IMR-90 (cell line): ENCODE measurements around the gene GABRP.

Source experiments
- RCOR1 ChIP-seq: IDR thresholded peaks from 2 replicates; pipeline ENCODE4 v1.6.1; 2012; ENCODE audit warnings: mild to moderate bottlenecking, low read length, improper control_type of control experiment; ENCODE audit not compliant: insufficient replicate concordance
- SMC3 ChIP-seq: fragments of 150-350 bp; IDR thresholded peaks from 2 replicates; pipeline ENCODE4 v1.6.1; 2016; ENCODE audit warnings: low read depth, mild to moderate bottlenecking, antibody characterized with exemption, low read length, moderate library complexity
- TF ChIP-seq, protein P1 (sequence below): conservative IDR thresholded peaks from 2 replicates; pipeline ENCODE4 v1.5.1; 2012; ENCODE audit warnings: mild to moderate bottlenecking, low read depth, low read length, improper control_type of control experiment

DNA sequence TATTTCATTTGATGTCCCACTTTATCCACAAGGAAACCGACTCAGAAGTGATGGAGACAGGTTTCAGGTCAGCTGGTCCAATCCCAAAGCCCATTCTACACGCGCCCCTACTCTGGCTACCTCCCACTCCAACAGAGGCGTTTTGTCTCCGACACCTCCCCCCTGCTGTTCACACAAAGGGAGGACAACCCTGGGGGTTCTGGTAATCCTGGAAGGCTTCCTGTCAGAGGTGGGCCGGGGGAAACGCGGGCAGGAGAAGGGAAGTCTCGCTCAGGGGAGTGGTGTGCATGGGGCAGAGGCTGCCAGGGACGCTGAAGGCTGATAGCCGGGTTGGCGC, 39.7 kb upstream of the GABRP start:
- TF ChIP-seq, protein P1, sequence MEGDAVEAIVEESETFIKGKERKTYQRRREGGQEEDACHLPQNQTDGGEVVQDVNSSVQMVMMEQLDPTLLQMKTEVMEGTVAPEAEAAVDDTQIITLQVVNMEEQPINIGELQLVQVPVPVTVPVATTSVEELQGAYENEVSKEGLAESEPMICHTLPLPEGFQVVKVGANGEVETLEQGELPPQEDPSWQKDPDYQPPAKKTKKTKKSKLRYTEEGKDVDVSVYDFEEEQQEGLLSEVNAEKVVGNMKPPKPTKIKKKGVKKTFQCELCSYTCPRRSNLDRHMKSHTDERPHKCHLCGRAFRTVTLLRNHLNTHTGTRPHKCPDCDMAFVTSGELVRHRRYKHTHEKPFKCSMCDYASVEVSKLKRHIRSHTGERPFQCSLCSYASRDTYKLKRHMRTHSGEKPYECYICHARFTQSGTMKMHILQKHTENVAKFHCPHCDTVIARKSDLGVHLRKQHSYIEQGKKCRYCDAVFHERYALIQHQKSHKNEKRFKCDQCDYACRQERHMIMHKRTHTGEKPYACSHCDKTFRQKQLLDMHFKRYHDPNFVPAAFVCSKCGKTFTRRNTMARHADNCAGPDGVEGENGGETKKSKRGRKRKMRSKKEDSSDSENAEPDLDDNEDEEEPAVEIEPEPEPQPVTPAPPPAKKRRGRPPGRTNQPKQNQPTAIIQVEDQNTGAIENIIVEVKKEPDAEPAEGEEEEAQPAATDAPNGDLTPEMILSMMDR, result no peak
- TF ChIP-seq RCOR1 (no peak), SMC3 (no peak)
